Upper lobe of right lung (tissue), 1 donor: ENCODE results near the gene MRPL28. TPM values are rescaled to one million over a fixed set of nuclear protein-coding genes. Genes with fewer than 3 reads are reported as not detected.

Experiments
- ATAC-seq: fragments of 200-7000 bp; cut with Tn5 transposase; one replicate; pipeline ENCODE4 v1.9.1; 2020; ENCODE audit warnings: mild to moderate bottlenecking, moderate library complexity
- DNase-seq: peaks from one replicate; pipeline ENCODE4 v3.0.0-alpha.2; 2020
- H3K27ac ChIP-seq: fragments of 200-600 bp; one replicate; pipeline ENCODE4 v1.8.0; 2022
- H3K27me3 ChIP-seq: fragments of 200-600 bp; one replicate; pipeline ENCODE4 v1.8.0; 2022; ENCODE audit warnings: mild to moderate bottlenecking
- H3K36me3 ChIP-seq: fragments of 200-600 bp; one replicate; pipeline ENCODE4 v1.8.0; 2022
- H3K4me1 ChIP-seq: fragments of 200-600 bp; one replicate; pipeline ENCODE4 v1.8.0; 2022
- H3K4me3 ChIP-seq: fragments of 200-600 bp; one replicate; pipeline ENCODE4 v1.8.0; 2022; ENCODE audit warnings: mild to moderate bottlenecking
- H3K9me3 ChIP-seq: fragments of 200-600 bp; one replicate; pipeline ENCODE4 v1.8.0; 2022
- intact Hi-C: fragments of 100-400 bp; cut with DNase I; formaldehyde crosslinking; loops from one replicate; pipeline ENCODE4 v1.11.0; 2022
- total RNA-seq: library from RNA; stranded (reverse); fragmentation: NEBNext Ultra II Directional; extraction: Animal tissue kit (Norgen Biotek cat#: 25700); gene quantifications from one replicate; pipeline ENCODE4 v1.2.1, GENCODE V29; 2021
- TF ChIP-seq, protein P1 (sequence below): fragments of 200-600 bp; IDR thresholded peaks from one replicate; pipeline ENCODE4 v1.8.0; 2022; ENCODE audit warnings: antibody characterized with exemption
- donor health status: DM: no; HTN: yes; CAD: no; lungs with severe emphysema.

The MRPL28 gene
- total RNA-seq, 1 donor from 2014 or later, result 39.0 TPM

DNA sequence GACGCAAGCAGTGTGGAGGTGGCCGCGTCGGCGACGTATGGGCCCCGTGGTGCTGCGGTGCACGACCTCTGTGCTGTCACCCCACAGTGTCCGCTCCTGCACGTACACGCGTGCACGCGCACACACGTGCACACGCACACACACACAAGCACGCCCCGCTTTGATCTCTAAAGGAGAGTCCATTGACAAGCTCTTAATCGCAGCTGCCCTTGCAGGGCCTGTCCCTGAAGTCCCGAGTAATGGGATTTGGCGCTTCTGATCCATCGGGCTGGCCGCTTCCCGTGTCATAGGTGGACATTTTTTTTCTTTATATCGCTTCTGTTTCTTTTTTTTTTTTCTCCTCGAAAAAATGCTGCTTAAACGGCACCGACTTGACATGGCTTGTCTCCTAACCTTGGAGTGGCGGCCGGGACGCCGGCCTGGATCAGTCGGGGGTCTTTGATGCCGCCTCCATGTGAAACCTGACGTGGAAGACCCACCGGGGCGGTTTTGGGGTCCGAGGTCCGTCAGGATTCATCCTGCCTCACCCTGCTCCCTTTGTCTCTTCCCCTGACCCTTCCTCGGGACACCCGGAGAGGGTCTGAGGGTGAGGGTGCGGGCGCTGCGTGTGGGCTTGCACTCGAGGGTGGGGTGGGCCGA is 9.5 kb downstream of the MRPL28 start:
- no peak for ATAC-seq
- H3K9me3 ChIP-seq, result no peaks in the 10 kb centered on the region
- H3K27me3 ChIP-seq, result peaks cover 5% of the 10 kb centered on the region
- no peaks in the 10 kb centered on the region for H3K36me3 ChIP-seq
- no peak overlapping the region for H3K4me3 ChIP-seq
- intact Hi-C loops, result no loop called here
- H3K27ac ChIP-seq, result no peak overlapping the region
- TF ChIP-seq, protein P1, sequence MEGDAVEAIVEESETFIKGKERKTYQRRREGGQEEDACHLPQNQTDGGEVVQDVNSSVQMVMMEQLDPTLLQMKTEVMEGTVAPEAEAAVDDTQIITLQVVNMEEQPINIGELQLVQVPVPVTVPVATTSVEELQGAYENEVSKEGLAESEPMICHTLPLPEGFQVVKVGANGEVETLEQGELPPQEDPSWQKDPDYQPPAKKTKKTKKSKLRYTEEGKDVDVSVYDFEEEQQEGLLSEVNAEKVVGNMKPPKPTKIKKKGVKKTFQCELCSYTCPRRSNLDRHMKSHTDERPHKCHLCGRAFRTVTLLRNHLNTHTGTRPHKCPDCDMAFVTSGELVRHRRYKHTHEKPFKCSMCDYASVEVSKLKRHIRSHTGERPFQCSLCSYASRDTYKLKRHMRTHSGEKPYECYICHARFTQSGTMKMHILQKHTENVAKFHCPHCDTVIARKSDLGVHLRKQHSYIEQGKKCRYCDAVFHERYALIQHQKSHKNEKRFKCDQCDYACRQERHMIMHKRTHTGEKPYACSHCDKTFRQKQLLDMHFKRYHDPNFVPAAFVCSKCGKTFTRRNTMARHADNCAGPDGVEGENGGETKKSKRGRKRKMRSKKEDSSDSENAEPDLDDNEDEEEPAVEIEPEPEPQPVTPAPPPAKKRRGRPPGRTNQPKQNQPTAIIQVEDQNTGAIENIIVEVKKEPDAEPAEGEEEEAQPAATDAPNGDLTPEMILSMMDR, result no peak
- DNase-seq, result no peak
- no peaks in the 10 kb centered on the region for H3K4me1 ChIP-seq

DNA sequence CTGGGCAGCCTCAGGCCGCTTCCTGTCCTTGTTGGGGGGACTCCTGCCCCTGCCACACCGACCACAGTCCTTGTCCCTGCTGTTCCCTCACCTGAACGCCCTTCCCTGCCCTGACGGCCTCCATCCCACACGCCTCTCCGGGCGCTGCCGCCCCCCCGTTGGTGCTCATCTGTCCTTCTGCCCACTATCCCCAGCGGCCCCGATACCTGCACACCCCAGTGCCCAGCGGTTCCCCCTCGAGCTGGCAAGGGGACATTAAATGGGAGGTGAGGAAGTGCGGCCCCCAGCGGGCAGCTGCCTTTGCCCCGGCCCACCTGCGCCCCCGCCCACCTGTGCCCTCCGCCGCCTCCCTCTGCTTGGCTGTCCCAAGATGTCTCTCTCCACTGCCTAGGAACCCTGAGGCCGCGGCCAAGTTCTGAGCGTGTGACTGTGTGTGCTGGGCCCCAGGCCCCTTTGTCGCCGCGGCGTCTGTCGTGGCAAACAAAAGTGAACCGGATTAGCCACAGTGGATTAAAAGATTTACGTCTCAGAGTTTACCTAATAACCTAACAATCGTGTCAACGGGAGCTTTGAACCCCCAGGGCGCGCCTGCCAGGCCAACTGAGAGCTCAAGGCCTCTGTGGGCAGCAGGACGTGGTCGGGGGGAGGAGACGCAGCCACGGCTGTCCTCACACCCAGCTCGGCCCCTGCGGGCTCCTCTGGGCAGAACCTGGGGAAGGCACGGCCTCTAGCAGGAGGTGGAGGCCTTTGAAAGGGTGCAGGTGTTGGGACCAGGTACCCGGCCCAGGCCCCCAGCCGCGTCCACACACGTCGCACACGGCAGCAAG is 10.3 kb downstream of the MRPL28 start:
- no peaks in the 10 kb centered on the region for H3K36me3 ChIP-seq
- H3K27me3 ChIP-seq, result peaks cover 5% of the 10 kb centered on the region
- H3K9me3 ChIP-seq, result no peaks in the 10 kb centered on the region
- DNase-seq, result no peak
- no peak overlapping the region for H3K27ac ChIP-seq
- H3K4me1 ChIP-seq, result no peaks in the 10 kb centered on the region
- TF ChIP-seq, protein P1, result no peak
- intact Hi-C loops, result loop anchor here (10.0 kb wide), 1 partner anchor 125 kb away; the partner anchor contains the start of gene FAM234A
- ATAC-seq, result no peak
- H3K4me3 ChIP-seq, result no peak overlapping the region

DNA sequence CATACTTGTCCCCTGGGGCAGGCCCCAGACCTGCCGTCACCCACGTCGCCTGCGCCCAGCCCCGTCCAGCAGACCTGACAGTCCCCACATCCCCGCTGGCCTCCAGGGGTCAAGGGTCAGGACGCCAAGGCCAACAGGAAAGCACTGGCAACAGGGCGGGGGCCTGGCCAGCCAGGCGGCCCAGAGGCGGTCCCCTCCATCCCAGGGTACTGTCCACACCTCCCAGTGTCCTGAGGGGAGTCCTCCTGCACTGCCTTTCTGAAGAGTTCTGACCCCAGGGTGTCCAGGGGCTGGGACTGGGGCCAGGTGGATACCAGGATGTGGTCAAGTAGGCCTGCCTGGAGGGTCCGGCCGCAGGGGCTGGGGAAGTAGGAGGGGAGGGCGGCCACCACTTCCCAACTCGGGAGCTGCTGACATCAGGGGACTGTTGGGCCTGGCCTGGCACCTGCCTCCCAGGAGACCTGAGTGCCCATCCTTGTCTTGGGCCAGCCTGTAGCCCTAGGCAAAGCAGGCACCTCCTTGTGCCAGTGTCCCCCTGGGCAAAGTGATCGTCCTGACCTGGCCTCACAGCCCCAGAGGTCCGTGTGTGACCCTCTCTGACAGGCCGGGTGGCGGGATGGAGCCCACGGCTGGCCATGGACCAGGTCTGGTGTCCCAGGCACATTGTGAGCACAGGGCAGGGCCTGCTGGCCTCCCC is 11.1 kb downstream of the MRPL28 start:
- DNase-seq (no peak), ATAC-seq (no peak)
- Histone ChIP-seq H3K27ac (no peak overlapping the region), H3K9me3 (no peaks in the 10 kb centered on the region), H3K27me3 (peaks cover 5% of the 10 kb centered on the region), H3K4me3 (no peak overlapping the region), H3K36me3 (no peaks in the 10 kb centered on the region), H3K4me1 (no peaks in the 10 kb centered on the region)
- TF ChIP-seq, protein P1, result no peak
- intact Hi-C loops, result loop anchor here (10.0 kb wide), 1 partner anchor 124 kb away; the partner anchor contains the start of gene FAM234A

DNA sequence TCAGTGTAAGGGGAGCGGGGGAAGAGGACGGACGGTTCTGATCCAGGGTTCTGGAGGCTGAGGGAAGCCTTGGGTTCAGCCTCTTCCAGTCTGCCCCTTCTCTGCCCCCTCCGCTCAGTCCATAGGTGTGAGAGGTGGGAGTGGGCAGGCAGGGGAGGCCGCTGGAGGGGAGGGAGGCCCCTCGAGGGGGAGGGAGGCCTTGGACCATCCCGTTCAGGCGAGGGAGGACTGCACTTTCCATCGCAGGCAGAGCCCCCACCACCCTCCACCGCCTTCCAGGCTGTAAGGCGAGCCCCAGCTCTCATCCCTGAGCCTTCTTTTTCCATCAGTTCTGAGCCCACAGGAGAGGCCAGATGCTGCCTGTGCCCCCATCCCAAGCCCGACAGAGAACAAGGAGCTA is 13.6 kb downstream of the MRPL28 start:
- DNase-seq (no peak), ATAC-seq (no peak)
- Histone ChIP-seq H3K27me3 (no peaks in the 10 kb centered on the region), H3K36me3 (no peaks in the 10 kb centered on the region), H3K4me1 (peaks cover 5% of the 10 kb centered on the region), H3K4me3 (no peak overlapping the region), H3K9me3 (no peaks in the 10 kb centered on the region), H3K27ac (no peak overlapping the region)
- intact Hi-C loops, result loop anchor here (10.0 kb wide), 1 partner anchor 122 kb away; the partner anchor contains the start of gene FAM234A
- TF ChIP-seq, protein P1, result no peak

DNA sequence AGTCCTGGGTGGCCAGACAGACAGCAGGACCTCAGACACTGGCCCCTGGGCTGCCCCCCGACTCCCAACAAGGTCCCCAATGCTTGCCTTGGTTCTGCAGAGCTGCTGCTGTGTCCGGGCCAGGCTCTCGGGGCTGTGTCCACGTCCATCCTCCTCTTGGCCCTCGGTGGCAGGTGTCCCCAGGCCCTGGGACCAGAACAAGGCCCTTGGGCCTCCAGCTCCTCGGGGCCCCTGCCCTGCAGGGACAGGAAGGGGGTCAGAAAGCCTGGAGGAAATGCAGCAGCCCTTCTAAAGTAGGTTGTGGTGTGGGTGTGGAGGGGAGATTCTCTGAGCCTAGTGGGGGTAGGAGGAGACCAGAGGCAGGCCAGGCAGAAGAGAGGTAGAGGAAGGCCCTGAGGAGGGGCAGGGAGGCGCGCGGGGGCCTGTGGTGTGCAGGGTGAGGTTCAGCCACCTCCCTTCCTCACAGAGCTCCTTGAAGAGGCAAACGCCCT is 15.3 kb downstream of the MRPL28 start:
- no peaks in the 10 kb centered on the region for H3K9me3 ChIP-seq
- DNase-seq (no peak), ATAC-seq (no peak)
- intact Hi-C loops, result loop anchor here (10.0 kb wide), 1 partner anchor 120 kb away; the partner anchor contains the start of gene FAM234A
- H3K27me3 ChIP-seq, result no peaks in the 10 kb centered on the region
- no peak overlapping the region for H3K4me3 ChIP-seq
- TF ChIP-seq, protein P1, result no peak
- no peak overlapping the region for H3K27ac ChIP-seq
- peaks cover 8% of the 10 kb centered on the region for H3K36me3 ChIP-seq
- H3K4me1 ChIP-seq, result peaks cover 10% of the 10 kb centered on the region
